Thyroid gland (tissue), 4 donors: ENCODE results near the gene RTRAF. TPM values are rescaled to one million over a fixed set of nuclear protein-coding genes. Genes with fewer than 3 reads are reported as not detected.

Source experiments
- DNase-seq, 2 donors: peaks; one replicate each; pipeline ENCODE4 v3.0.0-alpha.2; 2019
- H3K27ac ChIP-seq, 3 donors: fragments of 200-600 bp; sonication (generic); 1 replicate in 2 of 3; 2 replicates in 1 of 3; pipeline ENCODE4 v1.5.1; 2016 to 2019; ENCODE audit warnings: mild to moderate bottlenecking in 1 of 3, moderate library complexity in 1 of 3
- H3K27me3 ChIP-seq: fragments of 200-600 bp; sonication (generic); one replicate; pipeline ENCODE4 v1.5.1; 2019
- H3K36me3 ChIP-seq, 2 donors: fragments of 200-600 bp; sonication (generic); one replicate each; pipeline ENCODE4 v1.5.1; 2016 to 2019
- H3K4me1 ChIP-seq, 2 donors: fragments of 200-600 bp; sonication (generic); one replicate each; pipeline ENCODE4 v1.5.1; 2017 to 2019
- H3K4me3 ChIP-seq, 3 donors: fragments of 200-600 bp; sonication (generic); replicated peaks in 1 of 3; 1 replicate in 2 of 3; 2 replicates in 1 of 3; pipeline ENCODE4 v1.5.1; 2016; ENCODE audit warnings: mild to moderate bottlenecking in 1 of 3
- H3K9me3 ChIP-seq: fragments of 200-600 bp; sonication (generic); one replicate; pipeline ENCODE4 v1.5.1; 2017
- CTCF ChIP-seq, 6 experiments: fragments of 200-600 bp in 3 of 6; fragments of 450-650 bp in 3 of 6; sonication (generic) in 3 of 6; IDR thresholded peaks; one replicate each; pipeline ENCODE4 v1.5.1; 2016 to 2019; ENCODE audit warnings: antibody characterized with exemption in 6 of 6, mild to moderate bottlenecking in 2 of 6, inconsistent platforms in 1 of 6, moderate library complexity in 1 of 6
- POLR2A ChIP-seq, 2 donors: fragments of 450-650 bp; IDR thresholded peaks; one replicate each; pipeline ENCODE4 v1.6.1; 2017; ENCODE audit warnings: antibody characterized with exemption in 2 of 2, mild to moderate bottlenecking in 2 of 2, moderate library complexity in 1 of 2
- WGBS, 2 donors: methylation state at CpG; one replicate each; pipeline ENCODE4 v1.1.5; 2017; 5-methylcytosine and 5-hydroxymethylcytosine counted together
- intact Hi-C: fragments of 100-400 bp; cut with DNase I; formaldehyde crosslinking; loops from one replicate; pipeline ENCODE4 v1.15.1; 2023
- total RNA-seq, 4 donors: library from RNA; depleted of rRNA; stranded (reverse); fragments of >200 nt; gene quantifications; one replicate each; pipeline ENCODE4 v1.2.3, GENCODE V29; 2016

Gene RTRAF
- total RNA-seq, 4 donors from 2014 or later, result 42.9 to 84.2 (median 51.6) TPM

GRCh38 chr14:52033101-52033642 lies 43.8 kb downstream of the RTRAF start:
- intact Hi-C loops, result no loop called here
- Histone ChIP-seq H3K27me3 (no peaks in the 10 kb centered on the region), H3K4me3 (no peak overlapping the region), H3K9me3 (no peaks in the 10 kb centered on the region), H3K27ac (peak overlapping the region; percentile 52 to 68 (median 57)), H3K36me3 (peaks cover 19 to 29% of the 10 kb centered on the region in 2 donors), H3K4me1 (peaks cover 26% of the 10 kb centered on the region in 2 donors)
- peak in 1 of 2 donors; percentile 37 for DNase-seq
- 40 to 44% methylated on average over 10 of the region's 10 CpGs for WGBS, 2 donors
- TF ChIP-seq POLR2A (IDR thresholded peaks at IDR 0.05), result peak in 1 of 2 donors; percentile 16
- no peak for TF ChIP-seq CTCF (IDR thresholded peaks at IDR 0.05)

- no peaks in the 10 kb centered on the region for H3K9me3 ChIP-seq
- intact Hi-C loops, result no loop called here
- 81 to 83% methylated on average over 7 of the region's 7 CpGs for WGBS, 2 donors
- peaks cover 25 to 56% of the 10 kb centered on the region in 2 donors for H3K36me3 ChIP-seq
- no peak for TF ChIP-seq POLR2A (IDR thresholded peaks at IDR 0.05)
- H3K4me1 ChIP-seq, result peaks cover 7 to 19% of the 10 kb centered on the region in 2 donors
- H3K27me3 ChIP-seq, result no peaks in the 10 kb centered on the region
- no peak for DNase-seq
- H3K27ac ChIP-seq, result no peak overlapping the region
- H3K4me3 ChIP-seq, result no peak overlapping the region
Measured at GRCh38 chr14:52039124-52039815, 49.9 kb downstream of the RTRAF start.

- intact Hi-C loops, result loop anchor here (10.0 kb wide), 1 partner anchor 46 kb away; no protein-coding TSS in a partner anchor
- no peaks in the 10 kb centered on the region for H3K27me3 ChIP-seq
- H3K36me3 ChIP-seq, result peaks cover 25 to 56% of the 10 kb centered on the region in 2 donors
- no peak overlapping the region for H3K4me3 ChIP-seq
- WGBS, 2 donors, result 96 to 97% methylated on average over 7 of the region's 7 CpGs
- H3K4me1 ChIP-seq, result peaks cover 16 to 31% of the 10 kb centered on the region in 2 donors
- no peak for DNase-seq
- H3K9me3 ChIP-seq, result no peaks in the 10 kb centered on the region
- no peak for TF ChIP-seq CTCF (IDR thresholded peaks at IDR 0.05)
- no peak for TF ChIP-seq POLR2A (IDR thresholded peaks at IDR 0.05)
- no peak overlapping the region for H3K27ac ChIP-seq
Measured at GRCh38 chr14:52040598-52040997, 51.3 kb downstream of the RTRAF start.

- Histone ChIP-seq H3K36me3 (peaks cover 14 to 43% of the 10 kb centered on the region in 2 donors), H3K4me1 (peaks cover 31 to 49% of the 10 kb centered on the region in 2 donors), H3K27me3 (no peaks in the 10 kb centered on the region), H3K9me3 (no peaks in the 10 kb centered on the region), H3K27ac (peak overlapping the region in 2 of 3 donors; percentile 10 to 13), H3K4me3 (no peak overlapping the region)
- intact Hi-C loops, result loop anchor here (10.0 kb wide), 1 partner anchor 48 kb away; no protein-coding TSS in a partner anchor
- DNase-seq, result no peak
- TF ChIP-seq CTCF (IDR thresholded peaks at IDR 0.05) (no peak), POLR2A (IDR thresholded peaks at IDR 0.05) (no peak)
- WGBS, 2 donors, result 38 to 46% methylated on average over 8 of the region's 8 CpGs
Measured at GRCh38 chr14:52042371-52043289, 53.3 kb downstream of the RTRAF start.

- 55 to 62% methylated on average over 5 of the region's 5 CpGs for WGBS, 2 donors
- H3K27me3 ChIP-seq, result no peaks in the 10 kb centered on the region
- peak overlapping the region in 2 of 3 donors; percentile 10 to 63 for H3K27ac ChIP-seq
- DNase-seq, result peak; percentile 56 to 57
- intact Hi-C loops, result loop anchor here (10.0 kb wide), 1 partner anchor 49 kb away; no protein-coding TSS in a partner anchor
- peaks cover 12 to 35% of the 10 kb centered on the region in 2 donors for H3K36me3 ChIP-seq
- TF ChIP-seq POLR2A (IDR thresholded peaks at IDR 0.05), result no peak
- TF ChIP-seq CTCF (IDR thresholded peaks at IDR 0.05), result peak; percentile 16 to 56 (median 46)
- H3K4me3 ChIP-seq, result no peak overlapping the region
- no peaks in the 10 kb centered on the region for H3K9me3 ChIP-seq
- peaks cover 42 to 60% of the 10 kb centered on the region in 2 donors for H3K4me1 ChIP-seq
Measured at GRCh38 chr14:52043690-52044089, 54.3 kb downstream of the RTRAF start.
